WTC11 (cell line): ENCODE results near the gene LLGL1. TPM values are rescaled to one million over a fixed set of nuclear protein-coding genes. Genes with fewer than 3 reads are reported as not detected.

ENCODE experiments used
- ATAC-seq: fragments of 200-7000 bp; cut with Tn5 transposase; 2 replicates; pipeline ENCODE4 v1.10.0; 2021; ENCODE audit warnings: mild to moderate bottlenecking, moderate library complexity
- CTCF ChIA-PET: fragments of 300-600 bp; sonication (Branson Sonifier 250); formaldehyde crosslinking; loops from one replicate; lab custom pipeline; 2021; ENCODE audit warnings: antibody characterized with exemption; lab: Charles Lee
- POLR2A ChIA-PET: fragments of 350-600 bp; sonication (Branson Sonifier 250); formaldehyde crosslinking; loops from one replicate; lab custom pipeline; 2021; ENCODE audit warnings: antibody characterized with exemption; lab: Charles Lee
- DNase-seq: peaks from one replicate; pipeline ENCODE4 v3.0.0; 2021; ENCODE audit warnings: low spot score
- H3K27ac Mint-ChIP-seq: 2 replicates; pipeline ENCODE4 v1.8.0; 2021; ENCODE audit warnings: mixed read lengths
- H3K27me3 Mint-ChIP-seq: 2 replicates; pipeline ENCODE4 v1.8.0; 2021; ENCODE audit warnings: low read depth, mild to moderate bottlenecking, moderate library complexity, mixed read lengths
- H3K36me3 Mint-ChIP-seq: 2 replicates; pipeline ENCODE4 v1.8.0; 2021; ENCODE audit warnings: mixed read lengths
- H3K4me1 Mint-ChIP-seq: 2 replicates; pipeline ENCODE4 v1.8.0; 2022; ENCODE audit warnings: mixed read lengths
- H3K4me3 Mint-ChIP-seq: 2 replicates; pipeline ENCODE4 v1.8.0; 2021; ENCODE audit warnings: mild to moderate bottlenecking, moderate library complexity, mixed read lengths
- H3K9me3 Mint-ChIP-seq: 2 replicates; pipeline ENCODE4 v1.8.0; 2021; ENCODE audit warnings: mixed read lengths
- AR ChIP-seq: fragments of 250-450 bp; sonication (Bioruptor Pico); IDR thresholded peaks from 2 replicates; pipeline ENCODE4 v1.9.0; 2021; ENCODE audit warnings: mild to moderate bottlenecking
- E2F4 ChIP-seq: sonication (generic); formaldehyde crosslinking; IDR thresholded peaks from 2 replicates; pipeline ENCODE4 v1.8.1; 2022; ENCODE audit warnings: low read depth, mild to moderate bottlenecking, moderate library complexity, missing genetic modification reagents, borderline replicate concordance
- FOXP4 ChIP-seq: sonication (generic); formaldehyde crosslinking; IDR thresholded peaks from 2 replicates; pipeline ENCODE4 v1.8.0; 2022; ENCODE audit warnings: mild to moderate bottlenecking, missing genetic modification reagents
- GRHL2 ChIP-seq: fragments of 250-450 bp; sonication (Bioruptor Pico); IDR thresholded peaks from 2 replicates; pipeline ENCODE4 v1.8.0; 2022; ENCODE audit warnings: mild to moderate bottlenecking, moderate library complexity; ENCODE audit not compliant: insufficient replicate concordance, severe bottlenecking
- GTF2I ChIP-seq: fragments of 250-450 bp; sonication (Bioruptor Pico); conservative IDR thresholded peaks from 2 replicates; pipeline ENCODE4 v1.4.0; 2021; ENCODE audit warnings: mild to moderate bottlenecking
- JUN ChIP-seq: sonication (generic); formaldehyde crosslinking; IDR thresholded peaks from 2 replicates; pipeline ENCODE4 v1.8.0; 2023; ENCODE audit warnings: mild to moderate bottlenecking, missing genetic modification reagents
- NR2C2 ChIP-seq: sonication (generic); formaldehyde crosslinking; IDR thresholded peaks from 2 replicates; pipeline ENCODE4 v1.8.0; 2022; ENCODE audit warnings: mild to moderate bottlenecking, missing genetic modification reagents
- PREB ChIP-seq: sonication (generic); formaldehyde crosslinking; IDR thresholded peaks from 2 replicates; pipeline ENCODE4 v1.8.1; 2022; ENCODE audit warnings: mild to moderate bottlenecking, missing genetic modification reagents, moderate library complexity, borderline replicate concordance
- TP53 ChIP-seq: sonication (generic); formaldehyde crosslinking; IDR thresholded peaks from 2 replicates; pipeline ENCODE4 v1.8.1; 2023; ENCODE audit warnings: mild to moderate bottlenecking, missing genetic modification reagents
- ZNF281 ChIP-seq: sonication (generic); formaldehyde crosslinking; IDR thresholded peaks from 2 replicates; pipeline ENCODE4 v1.8.0; 2023; ENCODE audit warnings: mild to moderate bottlenecking, missing genetic modification reagents
- ZNF396 ChIP-seq: fragments of 250-450 bp; sonication (Bioruptor Pico); IDR thresholded peaks from 2 replicates; pipeline ENCODE4 v1.8.0; 2021; ENCODE audit warnings: mild to moderate bottlenecking, moderate library complexity, borderline replicate concordance
- ZNF423 ChIP-seq: fragments of 250-450 bp; sonication (Bioruptor Pico); IDR thresholded peaks from 2 replicates; pipeline ENCODE4 v2.1.2; 2022; ENCODE audit warnings: mild to moderate bottlenecking, moderate library complexity
- ZNF425 ChIP-seq: fragments of 250-450 bp; sonication (Bioruptor Pico); conservative IDR thresholded peaks from 2 replicates; pipeline ENCODE4 v1.9.0; 2021; ENCODE audit warnings: mild to moderate bottlenecking
- total RNA-seq: library from RNA; stranded (reverse); gene quantifications from 3 replicates; pipeline ENCODE4 v1.2.3, GENCODE V29; 2021

The LLGL1 gene
- total RNA-seq, 1 experiment from 2014 or later = 87.8 TPM

- peak; percentile 88 for TF ChIP-seq FOXP4 (CRISPR knock-in tag)
- TF ChIP-seq E2F4 (CRISPR knock-in tag) = no peak
- TF ChIP-seq ZNF423 (CRISPR knock-in tag) = no peak
- TF ChIP-seq ZNF396 = no peak
- no peak for TF ChIP-seq NR2C2 (CRISPR knock-in tag)
- TF ChIP-seq ZNF425 (CRISPR knock-in tag) = no peak
- TF ChIP-seq ZNF281 (CRISPR knock-in tag) = no peak
- TF ChIP-seq, all 79 proteins: peak for 15
Measured at GRCh38 chr17:18258356-18259038, 33.1 kb downstream of the LLGL1 start, which contains the start of gene FLII (continued).

- POLR2A ChIA-PET = interaction anchor here (0.8 to 1.9 kb wide), 5 partner anchors 12 to 76 kb away, joined by 3 to 11 read pairs (median 4); partner anchors contain the start of gene ALKBH5
- CTCF ChIA-PET = interaction anchor here (0.6 to 1.5 kb wide), 5 partner anchors 11 to 42 kb away, joined by 3 to 5 read pairs (median 4); no protein-coding TSS in a partner anchor
- no peak for DNase-seq
- TF ChIP-seq PREB (CRISPR knock-in tag) (no peak), GRHL2 (no peak), GTF2I (peak; percentile 77), TP53 (CRISPR knock-in tag) (no peak), AR (CRISPR knock-in tag) (no peak), JUN (CRISPR knock-in tag) (no peak)
- ATAC-seq = no peak
- no peaks in the 10 kb centered on the region for H3K27me3 Mint-ChIP-seq
- peaks cover 29% of the 10 kb centered on the region for H3K4me1 Mint-ChIP-seq
- peak overlapping the region; percentile 93 for H3K27ac Mint-ChIP-seq
- no peaks in the 10 kb centered on the region for H3K9me3 Mint-ChIP-seq
- H3K36me3 Mint-ChIP-seq = peaks cover 18% of the 10 kb centered on the region; the same call in 1 of the 2 replicates
- H3K4me3 Mint-ChIP-seq = peak overlapping the region; percentile 77
Measured at GRCh38 chr17:18259621-18260331, 34.3 kb downstream of the LLGL1 start.
